ENCODE data around the gene IGFN1.
A peak's percentile ranks its signal among the peaks of the same experiment; 100 is the strongest.

Gene IGFN1

DNA sequence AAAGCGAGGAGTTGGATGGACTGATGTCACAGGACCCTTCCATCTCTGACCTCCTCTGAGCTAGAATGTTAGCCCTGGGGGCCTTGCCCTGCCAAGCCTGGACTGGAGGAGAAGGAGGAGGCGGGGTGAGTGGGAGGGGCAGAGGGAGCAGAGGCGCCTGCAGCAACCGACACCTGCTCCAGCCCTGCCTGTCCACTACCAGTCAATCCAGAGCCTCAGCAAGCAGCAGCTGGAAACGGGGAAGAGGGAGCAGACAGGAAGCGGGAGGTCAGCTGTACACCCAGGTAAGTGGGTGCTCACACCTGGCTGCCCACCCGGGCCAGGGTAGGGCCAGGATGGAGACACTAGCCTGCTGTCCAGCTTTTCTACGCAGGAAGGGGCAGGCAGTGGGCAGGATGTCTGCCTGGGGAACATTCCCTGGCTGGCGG, at the start of gene IGFN1:
IGFN1 (plus strand) TSS at position 201 of the 428 bp plus-strand sequence. CDS start 2,470 bp downstream, outside the sequence.
- DNase-seq (ENCODE audit: low read depth in 2 of 2, low spot score in 1 of 2) = no peak

DNA sequence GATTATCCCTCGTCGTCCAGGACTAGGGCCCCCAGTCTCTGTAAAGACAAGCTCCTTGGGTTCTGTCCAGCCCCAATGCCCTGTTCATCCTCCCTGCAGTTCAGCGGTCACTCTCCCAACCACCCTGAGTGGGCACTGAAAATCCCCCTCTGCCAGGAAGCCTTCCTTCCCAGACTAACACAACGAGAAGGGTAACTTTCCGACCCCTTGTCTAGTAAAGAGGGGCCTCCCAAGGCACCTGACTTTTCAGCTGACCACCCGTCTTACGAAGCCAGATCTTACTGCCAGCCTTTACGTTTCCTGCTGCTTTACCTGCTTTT, 49.7 kb upstream of the IGFN1 start:
- DNase-seq (ENCODE audit: low read depth in 2 of 2, low spot score in 1 of 2) = no peak

DNA sequence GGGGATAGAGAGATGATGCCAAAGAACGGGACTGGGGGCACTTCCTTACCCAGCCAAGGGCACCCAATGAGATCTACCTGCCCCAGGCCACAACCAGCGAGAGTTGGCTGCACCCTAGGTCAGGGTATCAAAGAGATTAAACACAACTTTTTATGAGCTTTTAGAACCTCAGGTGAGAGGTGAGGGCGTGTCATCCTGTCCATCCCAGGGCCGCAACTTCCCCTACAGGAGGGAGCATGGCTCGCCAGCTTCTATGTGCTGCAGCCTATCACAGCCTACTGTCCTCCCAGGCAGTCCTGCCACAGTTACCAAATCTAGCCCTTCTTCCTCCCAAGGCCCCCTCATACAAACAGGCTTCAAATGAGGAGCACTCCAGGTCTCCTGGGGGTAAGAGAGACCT, 49.2 kb upstream of the IGFN1 start:
- no peak for DNase-seq (ENCODE audit: low read depth in 2 of 2, low spot score in 1 of 2)

DNA sequence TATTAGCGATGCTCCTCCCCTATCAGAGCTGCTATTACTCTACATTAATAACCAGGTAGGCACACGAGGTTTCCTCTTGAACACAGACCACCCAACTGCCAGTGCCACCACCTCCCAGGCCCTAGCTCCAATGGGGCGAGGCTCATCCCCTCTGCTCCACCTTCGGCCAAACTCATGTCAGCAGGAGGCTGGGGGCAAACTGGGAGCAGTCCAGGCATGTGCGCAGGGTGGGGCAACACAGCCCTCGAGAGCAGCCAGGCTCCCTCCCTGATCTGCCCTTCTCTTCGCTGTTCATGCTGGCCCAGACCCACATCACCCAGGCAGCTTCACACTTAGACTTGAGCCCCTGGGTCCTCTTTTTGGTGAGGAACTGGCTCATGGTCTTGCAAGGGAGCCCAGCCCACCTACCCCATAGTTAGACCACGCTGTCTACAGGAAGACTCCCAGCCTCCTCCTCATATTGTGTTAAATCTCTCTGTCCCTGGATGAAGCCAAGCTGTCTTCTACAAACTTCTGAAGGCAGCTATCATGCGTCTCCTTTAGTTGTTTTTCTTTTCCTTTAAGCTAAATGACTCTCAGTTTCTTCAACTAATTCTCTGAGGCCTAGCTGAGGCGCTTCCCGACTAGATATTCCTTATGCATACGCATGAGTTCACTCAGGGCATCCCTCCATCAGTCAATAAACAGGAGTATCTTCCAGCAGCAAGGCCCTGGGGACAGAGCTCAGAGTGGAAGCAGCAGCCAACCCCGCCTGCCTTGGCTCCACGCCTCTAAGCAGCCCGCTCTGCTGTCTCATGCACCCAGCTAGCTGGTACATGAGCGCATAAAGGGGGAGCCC, 48.4 kb upstream of the IGFN1 start:
- DNase-seq (ENCODE audit: low read depth in 2 of 2, low spot score in 1 of 2) = no peak

DNA sequence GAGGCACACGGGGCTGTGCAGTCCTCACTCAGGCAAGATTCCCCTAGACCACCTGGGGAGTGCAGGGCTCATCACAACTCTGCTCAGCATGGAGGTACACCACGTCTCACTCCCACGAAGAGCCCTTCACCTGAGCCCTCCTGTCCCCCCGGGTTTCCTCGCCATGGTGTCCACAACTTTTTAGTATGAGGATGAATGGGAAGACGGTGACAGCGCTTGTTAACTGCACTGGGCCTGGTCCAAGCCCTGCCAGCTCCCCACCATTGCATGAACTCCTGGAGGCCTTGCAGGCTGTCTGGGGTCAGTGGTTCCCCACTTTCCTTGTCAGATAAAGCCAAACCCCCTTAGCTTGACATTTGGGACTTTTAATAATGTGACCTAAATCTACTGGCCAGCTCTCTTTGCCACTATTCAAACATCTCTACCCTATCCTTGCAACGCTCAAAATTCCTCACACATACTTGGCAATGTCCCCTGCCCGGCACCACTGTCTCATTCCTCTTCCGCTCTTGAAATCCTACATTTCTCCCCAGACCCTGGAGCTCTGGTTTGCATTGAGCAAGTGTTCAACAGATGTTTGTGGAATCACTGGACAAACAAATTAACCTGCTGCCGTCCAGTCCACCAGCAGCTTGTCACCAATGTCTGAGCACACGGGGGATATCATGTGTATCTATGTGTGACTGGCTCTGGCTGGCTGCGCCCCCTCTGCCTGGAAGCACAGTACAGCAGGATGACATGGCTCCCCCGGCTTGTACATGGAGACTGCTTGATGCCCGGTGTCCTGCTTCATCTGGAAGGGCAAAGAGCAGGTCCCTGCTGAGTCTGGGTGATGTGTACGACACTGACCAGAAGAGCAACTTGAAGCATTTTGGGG, 47.5 kb upstream of the IGFN1 start:
- no peak for DNase-seq (ENCODE audit: low read depth in 2 of 2, low spot score in 1 of 2)

DNA sequence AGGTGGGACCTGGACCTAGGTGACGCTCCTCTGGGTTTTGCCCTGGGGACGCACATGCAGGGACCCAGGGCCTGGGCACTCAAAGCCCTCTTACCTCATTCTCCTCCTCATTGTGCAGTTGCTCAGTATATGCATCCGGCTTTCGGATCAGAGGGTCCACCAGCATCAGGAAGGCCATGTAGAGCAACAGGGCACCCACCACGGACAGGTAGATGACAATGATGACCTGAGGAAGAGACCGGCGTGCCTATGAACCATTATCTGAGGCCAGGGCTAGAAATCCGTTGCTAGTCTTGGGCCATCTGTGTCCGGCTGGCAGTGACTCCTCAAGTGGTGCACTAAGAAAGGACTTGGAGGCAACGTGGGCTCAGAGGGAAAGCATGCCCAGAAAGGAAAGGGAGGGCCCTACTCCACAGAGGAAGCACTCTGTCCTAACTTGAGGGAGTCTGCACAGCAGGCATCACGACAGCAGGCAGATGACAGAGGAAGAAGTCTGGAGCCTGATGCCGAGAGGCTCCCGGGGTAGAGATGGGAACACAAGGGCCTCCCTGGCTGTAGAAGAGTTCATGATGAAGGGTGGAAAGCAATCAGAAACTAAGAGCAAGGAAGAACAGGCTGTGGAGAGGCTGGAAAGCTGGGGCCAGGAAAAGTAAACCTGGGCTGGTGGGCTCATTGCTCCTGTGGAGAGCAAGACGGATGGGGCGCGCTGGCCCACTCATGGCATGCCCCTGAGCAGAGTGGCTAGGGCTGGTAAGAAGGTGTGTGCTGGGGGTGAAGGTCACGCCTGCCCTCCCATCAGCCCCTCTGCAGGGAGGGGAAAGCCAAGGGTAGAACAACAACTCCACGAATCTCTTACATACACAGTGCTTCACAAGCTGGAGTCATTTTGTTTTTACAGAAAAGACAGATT, 46.6 kb upstream of the IGFN1 start:
- DNase-seq (ENCODE audit: low read depth in 2 of 2, low spot score in 1 of 2) = no peak

DNA sequence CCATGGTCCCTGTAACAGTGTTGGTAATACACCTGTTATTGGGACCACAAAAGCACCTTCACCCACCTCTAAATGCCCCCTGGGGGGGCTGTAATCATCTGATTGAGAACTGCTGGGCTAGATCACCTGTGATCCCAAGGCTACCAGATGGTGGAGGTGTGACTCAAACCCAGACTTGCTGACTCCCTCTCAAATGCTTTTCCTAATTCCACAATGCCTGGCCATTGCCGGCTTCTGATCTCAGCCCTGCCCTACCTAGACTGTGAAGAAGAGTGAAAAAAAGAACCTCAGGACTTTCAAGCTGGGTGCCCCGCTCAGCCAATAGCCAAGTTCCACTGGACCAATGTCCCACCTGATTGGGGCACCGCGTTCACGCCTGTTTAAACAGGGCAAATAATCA, 45.9 kb upstream of the IGFN1 start:
- no peak for DNase-seq (ENCODE audit: low read depth in 2 of 2, low spot score in 1 of 2)

DNA sequence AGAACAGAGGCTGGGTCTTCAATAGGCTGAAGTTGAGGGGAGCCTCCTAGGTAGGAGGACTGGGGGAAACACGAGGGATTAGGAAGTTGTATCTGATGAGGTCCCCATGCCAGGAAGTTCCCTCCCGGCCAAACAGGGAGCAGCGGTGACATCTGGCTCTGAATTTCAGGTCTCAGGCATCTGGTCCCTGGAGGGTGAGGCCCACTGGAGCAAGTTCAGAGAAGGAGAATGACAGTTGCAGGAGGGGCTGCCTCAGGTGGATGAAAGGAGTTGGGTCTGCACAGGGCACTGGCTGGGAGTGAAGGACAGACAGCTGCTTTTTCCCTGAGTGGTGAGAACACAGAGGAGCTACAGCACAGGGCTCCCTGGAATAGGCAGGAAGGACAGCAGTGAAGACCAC, 45.5 kb upstream of the IGFN1 start:
- no peak for DNase-seq (ENCODE audit: low read depth in 2 of 2, low spot score in 1 of 2)

DNA sequence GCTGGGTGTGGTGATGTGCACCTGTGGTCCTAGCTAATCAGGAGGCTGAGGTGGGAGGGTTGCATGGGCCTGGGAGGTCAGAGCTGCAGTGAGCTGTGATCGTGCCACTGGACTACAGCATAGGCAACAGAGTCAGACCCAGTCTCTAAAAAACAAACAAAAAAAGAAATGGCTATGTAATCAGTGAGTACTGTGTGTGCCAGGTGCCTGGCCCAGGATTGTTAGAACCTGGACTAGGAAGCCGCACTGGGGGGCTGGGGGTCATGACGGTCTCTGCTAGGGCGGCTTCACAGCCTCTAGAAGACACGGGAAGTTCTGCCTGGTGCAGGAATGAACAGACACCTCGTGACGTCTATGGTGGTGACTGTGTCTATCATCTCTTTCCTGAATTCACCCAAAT, 44.8 kb upstream of the IGFN1 start:
- no peak for DNase-seq (ENCODE audit: low read depth in 2 of 2, low spot score in 1 of 2)

DNA sequence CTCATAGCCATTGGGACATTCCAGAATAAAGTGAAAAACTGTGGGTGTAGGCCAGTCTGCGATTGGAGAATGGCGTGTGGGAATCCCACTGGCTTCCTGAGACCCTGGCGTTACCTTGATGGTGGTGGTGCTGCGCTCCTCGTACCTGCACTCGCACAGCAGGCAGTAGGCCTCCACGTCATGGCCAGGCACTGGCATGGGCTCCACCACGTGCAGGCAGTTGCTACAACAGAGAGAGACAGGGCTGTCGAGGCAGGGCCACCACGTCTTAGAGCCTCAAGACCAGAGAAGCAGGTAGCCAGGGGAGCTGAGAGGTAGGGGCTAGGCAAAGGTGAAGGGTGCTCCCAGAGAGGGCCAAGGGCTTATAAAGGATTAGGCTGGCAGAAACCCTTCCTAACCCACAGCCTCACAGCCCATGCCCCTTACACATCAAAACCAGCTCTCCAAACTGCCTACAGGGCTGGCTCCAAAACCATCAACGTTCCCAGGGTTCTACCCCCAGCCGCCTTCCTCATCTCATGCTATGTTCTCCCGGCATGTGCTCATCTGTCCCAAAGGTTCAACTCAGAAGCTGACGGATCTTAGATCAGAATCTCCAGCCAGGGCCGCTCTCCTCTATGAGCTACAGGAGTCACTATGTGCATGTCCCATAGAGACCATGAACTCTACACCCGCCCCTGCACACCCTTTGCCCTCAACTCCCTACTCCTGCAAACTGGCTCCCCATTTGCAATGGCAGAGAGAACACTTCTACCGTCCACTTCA, 43.8 kb upstream of the IGFN1 start:
- DNase-seq (ENCODE audit: low read depth in 2 of 2, low spot score in 1 of 2) = no peak

DNA sequence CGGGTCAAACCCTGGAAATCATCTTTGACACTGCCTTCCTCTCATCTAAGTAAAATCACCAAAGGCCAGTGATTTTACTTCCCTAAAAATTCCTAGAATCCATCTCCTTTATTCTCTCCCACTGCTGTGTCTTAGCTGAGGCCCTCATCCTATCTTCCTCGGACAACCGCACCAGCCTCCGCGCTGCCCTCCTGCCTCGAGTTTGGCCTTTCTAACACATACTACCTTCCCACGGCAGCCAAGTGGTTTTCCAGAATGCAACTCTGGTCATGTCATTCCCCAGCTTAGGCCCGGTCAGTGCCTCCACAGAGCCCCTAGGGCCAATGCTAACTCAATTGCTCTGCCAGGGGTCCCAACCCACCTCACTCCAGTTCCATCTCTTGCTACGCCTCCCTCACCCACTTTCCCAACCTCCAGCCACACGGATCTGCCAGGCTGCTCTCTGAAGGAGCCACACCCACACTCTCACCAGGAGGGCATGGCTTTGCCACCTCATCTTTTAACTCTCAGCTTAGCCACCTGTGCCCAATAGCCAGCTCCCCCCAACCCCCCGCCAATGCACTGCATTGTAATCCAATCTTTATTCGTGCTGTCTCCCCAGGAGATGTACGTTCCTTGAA, 43.1 kb upstream of the IGFN1 start:
- DNase-seq (ENCODE audit: low read depth in 2 of 2, low spot score in 1 of 2) = no peak

DNA sequence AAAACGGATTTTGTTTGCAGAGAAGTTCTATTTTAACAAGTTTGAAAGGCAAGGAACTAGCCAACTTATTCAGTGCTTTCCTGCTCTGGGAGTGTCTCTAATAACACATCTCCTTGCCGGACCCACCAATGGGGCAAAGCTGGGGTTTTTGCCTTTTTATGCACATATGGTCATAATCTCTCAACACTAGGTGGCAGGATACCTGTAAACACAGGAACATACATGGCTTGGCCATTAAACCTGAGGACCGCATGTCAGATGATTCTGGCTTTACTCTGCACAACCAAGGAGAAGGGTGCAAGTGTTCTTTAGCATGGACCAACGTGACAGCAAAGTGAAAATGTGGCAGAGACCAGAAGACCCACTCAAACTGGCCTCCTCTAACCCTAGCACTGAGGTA, 41.2 kb upstream of the IGFN1 start:
- DNase-seq (ENCODE audit: low read depth in 2 of 2, low spot score in 1 of 2) = no peak

DNA sequence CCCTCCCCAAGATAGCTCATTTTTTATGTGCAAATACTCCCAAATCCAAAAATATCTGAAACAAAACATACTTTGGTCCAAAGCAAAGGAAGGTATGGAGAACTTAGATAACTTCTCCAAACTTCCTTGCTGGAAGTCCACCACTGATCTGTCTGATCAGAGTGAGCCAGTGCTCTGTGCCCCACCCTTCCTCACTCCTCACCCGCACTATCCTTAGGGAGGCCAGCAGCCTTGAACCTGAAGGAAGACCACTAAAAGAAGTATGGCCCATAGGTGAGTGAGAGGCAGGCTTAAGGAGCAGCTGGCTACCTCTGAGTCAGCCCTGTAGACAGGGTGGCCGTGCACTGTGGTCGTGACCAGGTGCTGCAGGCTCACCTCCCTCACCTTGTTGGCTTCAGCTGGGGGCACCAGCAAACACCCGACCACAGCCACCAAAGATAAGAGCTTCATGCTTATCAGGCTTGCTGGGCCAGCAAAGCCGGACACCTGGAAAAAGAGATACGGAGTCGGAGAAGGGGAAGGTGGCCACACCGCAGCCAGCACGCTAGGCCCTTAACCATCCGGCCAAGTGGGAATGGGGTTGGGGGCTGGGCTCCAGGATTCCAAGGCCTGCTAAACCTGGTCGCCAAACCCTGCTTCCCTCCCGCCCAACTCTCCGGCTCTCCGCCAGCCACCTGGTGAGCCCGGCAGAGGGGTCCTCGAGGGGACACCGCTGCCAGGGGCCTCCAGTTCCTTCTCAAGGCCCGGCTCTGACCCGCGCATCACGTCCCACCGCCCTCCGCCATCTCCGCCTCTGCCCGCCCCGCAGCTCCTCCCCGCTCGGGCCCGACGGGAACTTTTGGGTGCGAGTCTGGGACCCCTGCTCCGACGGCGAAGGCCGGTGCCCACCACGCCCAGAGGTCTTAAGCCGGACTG, 36.9 kb upstream of the IGFN1 start:
- peak in 1 of 2 donors; percentile 7 for DNase-seq (ENCODE audit: low read depth in 2 of 2, low spot score in 1 of 2)

DNA sequence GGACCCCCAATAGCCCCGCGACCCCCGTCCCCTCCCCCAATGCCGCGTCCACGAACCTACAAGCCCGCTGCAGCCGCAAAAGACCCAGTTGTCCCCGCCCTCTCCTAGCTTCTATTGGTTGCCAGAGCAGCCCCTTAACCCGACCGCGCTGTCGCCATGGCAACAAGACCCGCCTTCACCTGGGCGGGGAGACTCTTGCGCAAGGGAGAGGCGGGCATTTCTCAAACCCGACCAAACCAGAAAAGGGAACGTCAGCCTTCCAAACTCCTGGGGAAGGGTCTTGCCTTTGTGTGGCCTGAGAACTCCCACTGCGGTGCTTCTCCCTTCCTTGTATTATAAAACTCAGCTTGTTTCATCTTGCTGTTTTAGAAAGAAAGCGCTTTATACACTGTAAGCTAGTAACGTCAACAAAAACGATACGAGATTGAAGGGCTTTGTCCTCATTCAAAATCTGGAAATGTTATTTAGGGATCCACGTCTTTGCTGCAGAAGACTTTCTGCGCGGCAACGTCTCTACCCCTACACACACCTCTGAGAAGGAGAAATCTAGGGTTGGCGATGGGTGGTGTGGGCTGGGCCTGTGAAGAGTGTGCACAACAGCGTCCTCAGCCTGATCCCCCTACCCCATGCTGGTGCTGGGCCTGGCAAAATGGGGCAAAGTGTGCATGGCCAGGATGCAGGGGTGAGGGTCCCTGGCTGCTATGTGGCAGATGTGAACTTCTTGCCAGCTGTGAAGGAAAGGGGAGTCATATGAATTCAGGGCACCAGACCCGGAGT, 36.0 kb upstream of the IGFN1 start, which contains the start of gene TMEM9:
TMEM9 (minus strand) TSS at position 86 of the 777 bp plus-strand sequence. CDS start 551 bp downstream, outside the sequence.
- peak; percentile 95 to 100 for DNase-seq (ENCODE audit: low read depth in 2 of 2, low spot score in 1 of 2)

DNA sequence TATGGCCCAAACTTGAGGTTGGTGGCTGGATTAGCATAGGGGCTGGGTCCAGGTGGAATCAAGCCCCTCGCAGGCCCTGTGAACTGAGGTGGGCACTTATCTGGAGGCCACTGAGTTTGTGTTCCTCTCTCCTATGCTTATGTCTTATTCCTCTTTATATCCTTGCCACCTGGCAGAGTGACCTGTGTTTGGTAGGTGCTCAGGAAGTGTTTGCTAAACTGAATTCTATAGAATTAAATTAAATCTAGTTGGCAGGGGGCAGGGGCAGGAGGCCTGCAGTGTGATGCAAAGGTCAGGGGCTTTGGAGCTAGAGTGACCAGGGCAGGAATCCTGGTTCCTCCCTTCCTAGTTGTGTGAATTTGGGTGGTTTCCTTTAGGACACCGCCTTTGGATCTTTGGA, 35.3 kb upstream of the IGFN1 start:
- no peak for DNase-seq (ENCODE audit: low read depth in 2 of 2, low spot score in 1 of 2)

DNA sequence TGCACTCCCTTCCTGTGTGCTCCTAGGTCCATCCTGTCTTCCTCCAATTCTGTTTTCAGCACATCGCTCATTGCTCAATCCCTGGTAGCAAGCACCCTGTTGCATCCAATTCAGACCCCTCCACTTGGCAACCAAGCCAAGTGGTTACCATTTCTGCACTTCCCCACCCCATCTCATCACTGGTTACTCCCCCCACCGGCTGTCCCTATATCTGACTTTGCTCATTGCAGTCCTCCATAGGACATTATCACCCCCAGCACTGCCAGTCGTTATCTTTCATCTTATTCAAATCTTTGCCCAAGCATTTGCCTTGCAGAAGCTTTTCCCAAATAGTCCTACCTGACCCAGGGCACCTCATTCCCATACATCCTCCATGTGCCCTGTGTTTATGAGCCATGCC, 34.3 kb upstream of the IGFN1 start:
- DNase-seq (ENCODE audit: low read depth in 2 of 2, low spot score in 1 of 2) = no peak

DNA sequence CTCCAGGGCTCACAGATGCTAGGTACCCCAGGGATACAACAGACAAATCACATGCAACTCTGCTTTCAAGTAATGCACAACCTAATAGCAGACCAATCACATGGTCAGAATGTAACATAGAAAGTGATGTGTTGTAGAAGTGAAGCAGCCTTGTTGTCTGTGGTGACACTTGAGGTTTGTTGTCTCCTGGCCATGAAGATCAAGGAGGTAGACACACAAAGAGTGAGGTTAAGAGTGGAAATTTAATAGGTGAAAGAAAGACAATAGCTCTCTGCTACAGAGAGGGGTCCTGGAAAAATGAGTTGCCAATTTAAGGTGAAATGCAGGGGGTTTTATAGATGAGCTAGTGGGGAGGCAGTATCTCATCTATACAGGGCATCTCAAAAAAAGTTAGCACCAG, 33.8 kb upstream of the IGFN1 start:
- no peak for DNase-seq (ENCODE audit: low read depth in 2 of 2, low spot score in 1 of 2)

DNA sequence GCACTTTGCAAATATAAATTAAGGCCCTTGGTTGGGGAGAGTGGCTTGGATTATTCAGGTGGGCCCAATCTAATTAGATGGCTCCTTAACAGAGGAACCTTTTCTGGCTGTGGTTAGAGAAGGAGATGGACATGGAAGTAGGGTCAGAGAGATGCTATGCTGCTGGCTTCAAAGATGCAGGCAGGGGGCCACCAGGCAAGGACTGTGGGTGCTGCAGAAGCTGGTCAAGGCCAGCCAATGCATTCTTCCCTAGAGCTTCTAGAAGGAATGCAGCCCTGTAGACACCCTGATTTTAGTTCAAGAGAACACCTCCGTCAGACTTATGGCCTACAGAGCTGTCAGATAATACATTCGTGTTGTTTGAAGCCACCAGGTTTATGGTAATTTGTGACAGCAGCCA, 32.7 kb upstream of the IGFN1 start:
- no peak for DNase-seq (ENCODE audit: low read depth in 2 of 2, low spot score in 1 of 2)

All from stimulated activated CD8-positive, alpha-beta memory T cell treated with anti-CD3 and anti-CD28 coated beads, Interleukin-4, amount 100 ng/mL, for 4 hours (primary cell).